ENCODE data around the gene NOCT. TPM values are rescaled to one million over a fixed set of nuclear protein-coding genes. Genes with fewer than 3 reads are reported as not detected.
"Not testable (repeated sequence)": the region's sequence is repeated elsewhere in the genome, so short reads cannot be mapped to it uniquely, and the experiment has no call there.

The NOCT gene
- total RNA-seq, 1 donor from 2014 or later = 7.8 TPM

DNA sequence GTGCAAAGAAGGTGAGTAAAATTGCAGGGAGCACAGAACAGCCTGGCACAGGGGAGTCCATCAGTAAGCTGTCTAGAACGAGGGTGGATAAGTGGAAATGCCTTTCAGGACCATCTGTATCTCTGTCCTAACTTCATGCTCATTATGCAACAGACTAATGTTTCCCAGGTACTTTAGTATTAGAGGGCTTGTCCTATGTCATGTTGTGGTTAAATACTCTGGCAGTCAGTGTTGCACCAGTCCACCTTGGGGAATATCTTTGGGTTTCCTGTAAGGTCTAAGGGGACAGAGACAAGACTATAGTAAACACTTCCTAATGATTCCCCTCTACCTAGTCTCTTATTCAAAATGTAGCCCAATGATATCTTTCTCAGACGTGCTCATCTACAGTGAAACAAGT lies 21.3 kb downstream of the NOCT start:
- H3K9me3 ChIP-seq (ENCODE audit: control insufficient read depth in 3 of 3, low read length in 3 of 3) = no peaks in the 10 kb centered on the region
- peaks cover 0 to 13% (median 2%) of the 10 kb centered on the region in 3 donors for H3K4me1 ChIP-seq (ENCODE audit: control insufficient read depth in 3 of 3, insufficient read depth in 3 of 3, low read length in 3 of 3)
- no peak overlapping the region for H3K4me3 ChIP-seq (ENCODE audit: low read length in 3 of 3)
- H3K9ac ChIP-seq (ENCODE audit: low read depth in 1 of 3, low read length in 3 of 3) = no peak overlapping the region
- H3K36me3 ChIP-seq (ENCODE audit: control insufficient read depth in 3 of 3, insufficient read depth in 3 of 3, low read length in 3 of 3) = peaks cover 0 to 5% (median 0%) of the 10 kb centered on the region in 3 donors
- no peaks in the 10 kb centered on the region for H3K27me3 ChIP-seq (ENCODE audit: control insufficient read depth in 3 of 3, insufficient read depth in 3 of 3, low read length in 3 of 3)
- no peak overlapping the region for H3K27ac ChIP-seq (ENCODE audit: low read depth, low read length)

- H3K9me3 ChIP-seq (ENCODE audit: control insufficient read depth in 3 of 3, low read length in 3 of 3) = no peaks in the 10 kb centered on the region
- H3K4me1 ChIP-seq (ENCODE audit: control insufficient read depth in 3 of 3, insufficient read depth in 3 of 3, low read length in 3 of 3) = peaks cover 2 to 13% (median 3%) of the 10 kb centered on the region in 3 donors
- H3K4me3 ChIP-seq (ENCODE audit: low read length in 3 of 3) = no peak overlapping the region
- peaks cover 4 to 7% (median 5%) of the 10 kb centered on the region in 3 donors for H3K36me3 ChIP-seq (ENCODE audit: control insufficient read depth in 3 of 3, insufficient read depth in 3 of 3, low read length in 3 of 3)
- no peaks in the 10 kb centered on the region for H3K27me3 ChIP-seq (ENCODE audit: control insufficient read depth in 3 of 3, insufficient read depth in 3 of 3, low read length in 3 of 3)
- no peak overlapping the region for H3K9ac ChIP-seq (ENCODE audit: low read depth in 1 of 3, low read length in 3 of 3)
- H3K27ac ChIP-seq (ENCODE audit: low read depth, low read length) = no peak overlapping the region
Measured at GRCh38 chr4:139038874-139039443, 23.4 kb downstream of the NOCT start.

- Histone ChIP-seq H3K27ac (ENCODE audit: low read depth, low read length) (no peak overlapping the region), H3K36me3 (ENCODE audit: control insufficient read depth in 3 of 3, insufficient read depth in 3 of 3, low read length in 3 of 3) (peaks cover 10 to 18% (median 13%) of the 10 kb centered on the region in 3 donors)
Measured at GRCh38 chr4:139042981-139043460, 27.4 kb downstream of the NOCT start.

DNA sequence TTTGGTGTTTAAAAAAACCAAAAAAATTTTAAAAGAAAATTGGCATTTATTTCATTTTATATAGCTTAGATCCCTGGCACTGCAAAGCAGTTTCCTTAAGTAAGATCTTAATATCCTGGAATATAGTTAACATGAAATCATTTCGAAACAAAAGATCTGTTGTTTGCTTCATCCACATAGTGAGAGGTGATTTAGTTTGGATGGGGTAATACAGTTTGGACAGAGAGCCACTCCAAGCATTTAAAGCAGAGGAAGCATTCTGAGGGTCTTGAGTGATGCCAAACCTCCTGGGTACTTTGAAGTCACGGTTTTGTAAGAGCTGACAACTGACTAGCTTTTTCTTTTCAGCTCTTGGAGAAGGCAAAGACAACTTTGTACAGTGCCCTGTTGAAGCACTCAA lies 28.7 kb downstream of the NOCT start:
- Histone ChIP-seq H3K9me3 (ENCODE audit: control insufficient read depth in 3 of 3, low read length in 3 of 3) (no peaks in the 10 kb centered on the region), H3K36me3 (ENCODE audit: control insufficient read depth in 3 of 3, insufficient read depth in 3 of 3, low read length in 3 of 3) (peaks cover 10 to 19% (median 13%) of the 10 kb centered on the region in 3 donors), H3K4me1 (ENCODE audit: control insufficient read depth in 3 of 3, insufficient read depth in 3 of 3, low read length in 3 of 3) (peaks cover 2 to 5% (median 3%) of the 10 kb centered on the region in 3 donors), H3K27me3 (ENCODE audit: control insufficient read depth in 3 of 3, insufficient read depth in 3 of 3, low read length in 3 of 3) (no peaks in the 10 kb centered on the region), H3K27ac (ENCODE audit: low read depth, low read length) (no peak overlapping the region), H3K4me3 (ENCODE audit: low read length in 3 of 3) (no peak overlapping the region), H3K9ac (ENCODE audit: low read depth in 1 of 3, low read length in 3 of 3) (no peak overlapping the region)

More at GRCh38 chr4:139042981-139043460, 27.4 kb downstream of the NOCT start:
- Histone ChIP-seq H3K9ac (ENCODE audit: low read depth in 1 of 3, low read length in 3 of 3) (no peak overlapping the region), H3K9me3 (ENCODE audit: control insufficient read depth in 3 of 3, low read length in 3 of 3) (no peaks in the 10 kb centered on the region), H3K4me1 (ENCODE audit: control insufficient read depth in 3 of 3, insufficient read depth in 3 of 3, low read length in 3 of 3) (peaks cover 2 to 5% (median 3%) of the 10 kb centered on the region in 3 donors), H3K27me3 (ENCODE audit: control insufficient read depth in 3 of 3, insufficient read depth in 3 of 3, low read length in 3 of 3) (no peaks in the 10 kb centered on the region), H3K4me3 (ENCODE audit: low read length in 3 of 3) (no peak overlapping the region)

DNA sequence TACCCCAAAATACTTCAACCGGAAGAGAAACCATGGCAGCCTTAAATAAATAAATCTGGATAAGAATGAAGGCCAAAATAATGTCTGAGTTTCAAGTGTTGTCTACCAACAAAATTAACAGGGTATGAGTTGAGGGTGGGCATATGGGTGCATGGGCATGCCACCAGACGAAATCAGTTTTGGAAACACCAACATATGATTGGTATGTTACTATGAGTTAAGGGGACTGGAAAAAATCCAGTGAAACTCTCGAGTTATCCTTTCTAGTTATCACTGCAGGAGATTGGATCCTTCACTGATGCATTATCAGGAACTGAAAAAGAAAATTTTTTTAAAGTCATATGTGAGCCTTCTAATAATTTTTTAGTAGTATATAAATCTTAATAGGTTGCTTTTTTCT lies 32.4 kb downstream of the NOCT start:
- H3K27me3 ChIP-seq (ENCODE audit: control insufficient read depth in 3 of 3, insufficient read depth in 3 of 3, low read length in 3 of 3) = no peaks in the 10 kb centered on the region
- H3K4me1 ChIP-seq (ENCODE audit: control insufficient read depth in 3 of 3, insufficient read depth in 3 of 3, low read length in 3 of 3) = peaks cover 0 to 3% (median 0%) of the 10 kb centered on the region in 3 donors
- no peak overlapping the region for H3K9ac ChIP-seq (ENCODE audit: low read depth in 1 of 3, low read length in 3 of 3)
- H3K36me3 ChIP-seq (ENCODE audit: control insufficient read depth in 3 of 3, insufficient read depth in 3 of 3, low read length in 3 of 3) = peaks cover 9 to 19% (median 13%) of the 10 kb centered on the region in 3 donors
- H3K4me3 ChIP-seq (ENCODE audit: low read length in 3 of 3) = no peak overlapping the region
- H3K9me3 ChIP-seq (ENCODE audit: control insufficient read depth in 3 of 3, low read length in 3 of 3) = no peaks in the 10 kb centered on the region
- no peak overlapping the region for H3K27ac ChIP-seq (ENCODE audit: low read depth, low read length)

DNA sequence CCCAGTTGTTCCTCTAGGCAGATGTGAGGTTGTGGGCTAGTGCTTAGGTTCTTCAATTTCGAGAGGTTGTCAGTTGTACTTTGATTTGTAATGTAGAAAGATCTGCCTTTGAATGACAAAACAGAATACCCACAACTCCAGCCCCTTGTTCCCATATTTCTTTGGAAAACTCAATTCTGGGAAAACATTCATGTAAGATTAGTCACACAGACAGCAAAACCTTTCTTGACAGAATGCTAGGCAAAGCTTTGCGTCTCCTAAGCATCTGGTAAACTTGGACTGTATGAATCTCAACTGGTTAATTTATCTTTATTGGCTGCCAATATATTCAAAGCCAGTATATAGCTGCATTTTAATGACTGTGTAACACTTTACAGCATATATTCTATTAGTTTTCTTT lies 34.9 kb downstream of the NOCT start:
- H3K36me3 ChIP-seq (ENCODE audit: control insufficient read depth in 3 of 3, insufficient read depth in 3 of 3, low read length in 3 of 3) = peaks cover 2 to 13% (median 2%) of the 10 kb centered on the region in 3 donors
- no peak overlapping the region for H3K4me3 ChIP-seq (ENCODE audit: low read length in 3 of 3)
- no peaks in the 10 kb centered on the region for H3K9me3 ChIP-seq (ENCODE audit: control insufficient read depth in 3 of 3, low read length in 3 of 3)
- peaks cover 6 to 11% (median 9%) of the 10 kb centered on the region in 3 donors for H3K4me1 ChIP-seq (ENCODE audit: control insufficient read depth in 3 of 3, insufficient read depth in 3 of 3, low read length in 3 of 3)
- H3K27me3 ChIP-seq (ENCODE audit: control insufficient read depth in 3 of 3, insufficient read depth in 3 of 3, low read length in 3 of 3) = no peaks in the 10 kb centered on the region
- H3K27ac ChIP-seq (ENCODE audit: low read depth, low read length) = no peak overlapping the region
- no peak overlapping the region for H3K9ac ChIP-seq (ENCODE audit: low read depth in 1 of 3, low read length in 3 of 3)

- no peaks in the 10 kb centered on the region for H3K27me3 ChIP-seq (ENCODE audit: control insufficient read depth in 3 of 3, insufficient read depth in 3 of 3, low read length in 3 of 3)
- no peak overlapping the region for H3K9ac ChIP-seq (ENCODE audit: low read depth in 1 of 3, low read length in 3 of 3)
- H3K9me3 ChIP-seq (ENCODE audit: control insufficient read depth in 3 of 3, low read length in 3 of 3) = no peaks in the 10 kb centered on the region
- H3K4me3 ChIP-seq (ENCODE audit: low read length in 3 of 3) = no peak overlapping the region
- H3K4me1 ChIP-seq (ENCODE audit: control insufficient read depth in 3 of 3, insufficient read depth in 3 of 3, low read length in 3 of 3) = peaks cover 12 to 15% (median 12%) of the 10 kb centered on the region in 3 donors
- H3K36me3 ChIP-seq (ENCODE audit: control insufficient read depth in 3 of 3, insufficient read depth in 3 of 3, low read length in 3 of 3) = peaks cover 4 to 9% (median 8%) of the 10 kb centered on the region in 3 donors
- no peak overlapping the region for H3K27ac ChIP-seq (ENCODE audit: low read depth, low read length)
Measured at GRCh38 chr4:139053909-139054308, 38.3 kb downstream of the NOCT start.

DNA sequence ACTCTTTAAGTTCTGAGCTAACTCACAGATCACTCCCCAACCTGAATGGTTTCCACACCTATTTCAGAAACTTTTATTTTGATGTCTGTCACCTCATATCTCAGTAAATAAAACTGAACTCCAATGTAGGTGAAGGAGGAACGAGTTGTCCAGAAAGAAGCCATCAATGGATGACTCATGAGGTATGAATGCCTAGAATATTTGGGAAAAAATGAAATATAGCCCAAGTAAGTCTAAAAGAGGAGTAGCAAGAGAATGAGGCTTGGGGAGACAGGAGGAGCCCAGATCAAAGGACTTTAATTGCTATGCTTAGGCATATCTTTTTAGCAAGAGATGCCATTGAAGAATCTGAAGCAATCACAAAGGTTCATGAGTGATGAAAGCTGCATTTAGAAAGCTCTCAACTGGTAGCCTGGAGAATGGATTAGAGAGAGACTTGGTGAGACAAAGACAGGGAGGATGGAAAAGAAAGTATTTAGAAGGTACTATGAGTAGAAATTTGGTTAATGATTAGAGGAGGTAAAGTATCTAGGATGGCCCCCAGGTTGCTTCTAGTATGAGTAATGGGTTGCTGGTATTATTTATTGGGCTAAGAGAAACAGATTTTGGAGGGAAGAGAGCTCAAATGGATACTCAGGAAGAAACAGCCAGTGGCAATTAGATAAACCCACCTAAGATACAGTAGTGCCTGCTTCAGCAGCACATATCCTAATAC lies 39.4 kb downstream of the NOCT start:
- no peaks in the 10 kb centered on the region for H3K27me3 ChIP-seq (ENCODE audit: control insufficient read depth in 3 of 3, insufficient read depth in 3 of 3, low read length in 3 of 3)
- H3K36me3 ChIP-seq (ENCODE audit: control insufficient read depth in 3 of 3, insufficient read depth in 3 of 3, low read length in 3 of 3) = peaks cover 11 to 18% (median 15%) of the 10 kb centered on the region in 3 donors
- no peaks in the 10 kb centered on the region for H3K9me3 ChIP-seq (ENCODE audit: control insufficient read depth in 3 of 3, low read length in 3 of 3)
- H3K4me1 ChIP-seq (ENCODE audit: control insufficient read depth in 3 of 3, insufficient read depth in 3 of 3, low read length in 3 of 3) = peaks cover 12 to 20% (median 12%) of the 10 kb centered on the region in 3 donors
- H3K9ac ChIP-seq (ENCODE audit: low read depth in 1 of 3, low read length in 3 of 3) = no peak overlapping the region
- H3K4me3 ChIP-seq (ENCODE audit: low read length in 3 of 3) = no peak overlapping the region
- no peak overlapping the region for H3K27ac ChIP-seq (ENCODE audit: low read depth, low read length)

DNA sequence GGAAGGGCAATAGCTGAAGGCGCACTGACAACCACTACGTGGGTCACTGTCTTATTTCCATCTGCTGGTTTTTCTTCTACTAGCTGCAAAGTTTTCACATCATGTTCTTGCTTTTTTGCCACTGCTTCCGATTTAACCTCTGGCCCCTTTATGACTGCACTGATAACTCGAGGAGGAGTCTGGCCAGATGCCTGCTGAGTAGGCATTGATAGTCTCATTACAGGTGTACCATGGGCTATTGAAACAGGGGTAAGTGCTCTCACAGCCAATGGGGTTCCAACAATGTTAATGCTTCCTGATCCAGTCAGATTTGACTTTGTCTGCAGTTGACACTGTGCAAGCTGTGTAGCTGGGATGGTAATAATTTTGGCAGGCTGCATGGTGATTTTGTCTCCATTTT lies 43.4 kb downstream of the NOCT start:
- H3K9me3 ChIP-seq (ENCODE audit: control insufficient read depth in 3 of 3, low read length in 3 of 3); H3K4me3 ChIP-seq (ENCODE audit: low read length in 3 of 3); H3K27me3 ChIP-seq (ENCODE audit: control insufficient read depth in 3 of 3, insufficient read depth in 3 of 3, low read length in 3 of 3); H3K27ac ChIP-seq (ENCODE audit: low read depth, low read length); H3K9ac ChIP-seq (ENCODE audit: low read depth in 1 of 3, low read length in 3 of 3): not testable (repeated sequence)
- Histone ChIP-seq H3K36me3 (ENCODE audit: control insufficient read depth in 3 of 3, insufficient read depth in 3 of 3, low read length in 3 of 3) (peaks cover 16 to 42% (median 35%) of the 10 kb centered on the region in 3 donors), H3K4me1 (ENCODE audit: control insufficient read depth in 3 of 3, insufficient read depth in 3 of 3, low read length in 3 of 3) (peaks cover 12 to 20% (median 12%) of the 10 kb centered on the region in 3 donors)

- no peak overlapping the region for H3K9ac ChIP-seq (ENCODE audit: low read depth in 1 of 3, low read length in 3 of 3)
- no peaks in the 10 kb centered on the region for H3K27me3 ChIP-seq (ENCODE audit: control insufficient read depth in 3 of 3, insufficient read depth in 3 of 3, low read length in 3 of 3)
- H3K27ac ChIP-seq (ENCODE audit: low read depth, low read length) = no peak overlapping the region
- peaks cover 22 to 48% (median 39%) of the 10 kb centered on the region in 3 donors for H3K36me3 ChIP-seq (ENCODE audit: control insufficient read depth in 3 of 3, insufficient read depth in 3 of 3, low read length in 3 of 3)
- no peaks in the 10 kb centered on the region for H3K9me3 ChIP-seq (ENCODE audit: control insufficient read depth in 3 of 3, low read length in 3 of 3)
- H3K4me1 ChIP-seq (ENCODE audit: control insufficient read depth in 3 of 3, insufficient read depth in 3 of 3, low read length in 3 of 3) = peaks cover 3 to 9% (median 6%) of the 10 kb centered on the region in 3 donors
- H3K4me3 ChIP-seq (ENCODE audit: low read length in 3 of 3) = no peak overlapping the region
Measured at GRCh38 chr4:139060591-139060990, 45.0 kb downstream of the NOCT start.
